Right lobe of liver (tissue), 4 donors: ENCODE measurements around the gene PHKB.

Experiments used
- POLR2A ChIP-seq: fragments of 450-650 bp; IDR thresholded peaks from one replicate; pipeline ENCODE4 v1.6.1; 2017; ENCODE audit warnings: antibody characterized with exemption, mild to moderate bottlenecking
- TF ChIP-seq, protein P1 (sequence below), 4 donors: fragments of 200-600 bp in 3 of 4; fragments of 450-650 bp in 1 of 4; IDR thresholded peaks; one replicate each; pipeline versions ENCODE4 v1.5.1 to v1.8.0; 2016 to 2022; ENCODE audit warnings: antibody characterized with exemption in 4 of 4, mild to moderate bottlenecking in 2 of 4
- donor health status: DM: no; HTN: no; CAD: no.
- donor health status: DM: no; HTN: no; CAD: no.
- donor health status: DM: no; HTN: yes; CAD: no.

DNA sequence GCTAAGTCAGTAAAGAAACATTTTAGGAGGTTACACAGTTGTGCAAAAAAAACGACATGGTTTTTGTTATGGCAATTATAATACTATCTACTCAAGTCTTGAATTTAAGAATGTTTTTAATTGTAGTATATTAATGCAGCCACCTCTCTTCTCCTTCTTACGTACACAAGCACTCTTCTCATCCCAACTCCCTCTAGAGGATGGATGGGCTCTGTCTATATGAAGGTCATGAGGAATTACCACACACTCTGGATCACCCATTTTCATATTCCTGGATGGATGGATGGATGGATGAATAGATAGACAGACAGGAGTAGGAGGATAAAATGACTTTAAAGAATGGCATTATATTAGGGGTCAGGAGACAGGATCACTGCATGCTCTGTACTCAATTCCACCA is 120.0 kb downstream of the PHKB start:
- TF ChIP-seq, protein P1, sequence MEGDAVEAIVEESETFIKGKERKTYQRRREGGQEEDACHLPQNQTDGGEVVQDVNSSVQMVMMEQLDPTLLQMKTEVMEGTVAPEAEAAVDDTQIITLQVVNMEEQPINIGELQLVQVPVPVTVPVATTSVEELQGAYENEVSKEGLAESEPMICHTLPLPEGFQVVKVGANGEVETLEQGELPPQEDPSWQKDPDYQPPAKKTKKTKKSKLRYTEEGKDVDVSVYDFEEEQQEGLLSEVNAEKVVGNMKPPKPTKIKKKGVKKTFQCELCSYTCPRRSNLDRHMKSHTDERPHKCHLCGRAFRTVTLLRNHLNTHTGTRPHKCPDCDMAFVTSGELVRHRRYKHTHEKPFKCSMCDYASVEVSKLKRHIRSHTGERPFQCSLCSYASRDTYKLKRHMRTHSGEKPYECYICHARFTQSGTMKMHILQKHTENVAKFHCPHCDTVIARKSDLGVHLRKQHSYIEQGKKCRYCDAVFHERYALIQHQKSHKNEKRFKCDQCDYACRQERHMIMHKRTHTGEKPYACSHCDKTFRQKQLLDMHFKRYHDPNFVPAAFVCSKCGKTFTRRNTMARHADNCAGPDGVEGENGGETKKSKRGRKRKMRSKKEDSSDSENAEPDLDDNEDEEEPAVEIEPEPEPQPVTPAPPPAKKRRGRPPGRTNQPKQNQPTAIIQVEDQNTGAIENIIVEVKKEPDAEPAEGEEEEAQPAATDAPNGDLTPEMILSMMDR (IDR thresholded peaks at IDR 0.05) = no peak
- TF ChIP-seq POLR2A = no peak
